GM12872 (cell line): ENCODE data around the gene USP21.

Source experiments
- TF ChIP-seq, protein P1 (sequence below): IDR thresholded peaks from 3 replicates; pipeline ENCODE4 v1.5.1; 2011; ENCODE audit warnings: low read depth, mild to moderate bottlenecking, low read length, moderate library complexity; ENCODE audit not compliant: insufficient read depth

The USP21 gene

DNA sequence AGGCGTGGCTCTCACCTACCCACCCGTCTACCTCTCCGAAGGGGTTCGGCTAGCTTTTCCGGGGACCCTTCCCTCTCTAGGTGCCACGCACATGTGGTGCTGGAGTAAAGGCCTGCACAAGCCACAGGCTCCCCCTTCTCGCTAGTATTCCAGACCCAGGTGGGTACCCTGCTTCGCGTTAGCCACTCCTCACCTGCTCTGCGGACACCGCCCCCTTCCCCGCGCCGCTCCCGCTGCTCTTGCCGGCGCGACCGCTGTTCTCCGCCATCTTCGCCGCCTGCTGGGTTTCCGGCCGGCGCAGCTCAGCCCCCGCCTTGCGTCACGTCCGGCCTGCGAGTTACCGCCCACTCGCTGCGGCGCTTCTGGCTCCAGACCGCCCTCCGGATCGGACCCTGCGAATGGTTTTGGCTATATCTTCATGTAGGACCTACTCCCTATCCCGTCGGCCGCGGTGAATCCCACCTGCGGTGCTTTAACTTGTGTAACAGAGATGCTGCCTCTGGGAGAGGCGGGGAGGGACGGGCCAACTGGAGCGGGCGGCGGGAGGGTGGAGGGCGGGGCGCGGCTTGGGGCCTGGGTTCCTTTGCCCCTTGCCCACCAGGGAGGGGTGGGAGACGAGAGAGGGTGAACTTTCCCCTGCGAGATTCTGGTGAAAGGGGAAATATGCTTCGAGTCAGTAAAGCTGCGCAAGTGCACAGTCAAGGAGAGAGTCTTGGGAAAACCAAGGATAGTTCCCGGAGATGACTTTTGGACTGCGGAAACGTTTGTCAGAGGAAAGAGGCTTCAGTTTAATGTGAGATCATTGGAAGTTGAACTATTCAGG, 41.3 kb upstream of the USP21 start, which contains the start of the genes NIT1 and PFDN2:
TSS of gene NIT1 (plus strand) at position 347 of the 823 bp plus-strand sequence. CDS start at position 419, 72 bp downstream.
TSS of gene PFDN2 (minus strand) at position 279 of the 823 bp plus-strand sequence. CDS start at position 268, 11 bp downstream.
- TF ChIP-seq, protein P1, sequence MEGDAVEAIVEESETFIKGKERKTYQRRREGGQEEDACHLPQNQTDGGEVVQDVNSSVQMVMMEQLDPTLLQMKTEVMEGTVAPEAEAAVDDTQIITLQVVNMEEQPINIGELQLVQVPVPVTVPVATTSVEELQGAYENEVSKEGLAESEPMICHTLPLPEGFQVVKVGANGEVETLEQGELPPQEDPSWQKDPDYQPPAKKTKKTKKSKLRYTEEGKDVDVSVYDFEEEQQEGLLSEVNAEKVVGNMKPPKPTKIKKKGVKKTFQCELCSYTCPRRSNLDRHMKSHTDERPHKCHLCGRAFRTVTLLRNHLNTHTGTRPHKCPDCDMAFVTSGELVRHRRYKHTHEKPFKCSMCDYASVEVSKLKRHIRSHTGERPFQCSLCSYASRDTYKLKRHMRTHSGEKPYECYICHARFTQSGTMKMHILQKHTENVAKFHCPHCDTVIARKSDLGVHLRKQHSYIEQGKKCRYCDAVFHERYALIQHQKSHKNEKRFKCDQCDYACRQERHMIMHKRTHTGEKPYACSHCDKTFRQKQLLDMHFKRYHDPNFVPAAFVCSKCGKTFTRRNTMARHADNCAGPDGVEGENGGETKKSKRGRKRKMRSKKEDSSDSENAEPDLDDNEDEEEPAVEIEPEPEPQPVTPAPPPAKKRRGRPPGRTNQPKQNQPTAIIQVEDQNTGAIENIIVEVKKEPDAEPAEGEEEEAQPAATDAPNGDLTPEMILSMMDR: no peak

DNA sequence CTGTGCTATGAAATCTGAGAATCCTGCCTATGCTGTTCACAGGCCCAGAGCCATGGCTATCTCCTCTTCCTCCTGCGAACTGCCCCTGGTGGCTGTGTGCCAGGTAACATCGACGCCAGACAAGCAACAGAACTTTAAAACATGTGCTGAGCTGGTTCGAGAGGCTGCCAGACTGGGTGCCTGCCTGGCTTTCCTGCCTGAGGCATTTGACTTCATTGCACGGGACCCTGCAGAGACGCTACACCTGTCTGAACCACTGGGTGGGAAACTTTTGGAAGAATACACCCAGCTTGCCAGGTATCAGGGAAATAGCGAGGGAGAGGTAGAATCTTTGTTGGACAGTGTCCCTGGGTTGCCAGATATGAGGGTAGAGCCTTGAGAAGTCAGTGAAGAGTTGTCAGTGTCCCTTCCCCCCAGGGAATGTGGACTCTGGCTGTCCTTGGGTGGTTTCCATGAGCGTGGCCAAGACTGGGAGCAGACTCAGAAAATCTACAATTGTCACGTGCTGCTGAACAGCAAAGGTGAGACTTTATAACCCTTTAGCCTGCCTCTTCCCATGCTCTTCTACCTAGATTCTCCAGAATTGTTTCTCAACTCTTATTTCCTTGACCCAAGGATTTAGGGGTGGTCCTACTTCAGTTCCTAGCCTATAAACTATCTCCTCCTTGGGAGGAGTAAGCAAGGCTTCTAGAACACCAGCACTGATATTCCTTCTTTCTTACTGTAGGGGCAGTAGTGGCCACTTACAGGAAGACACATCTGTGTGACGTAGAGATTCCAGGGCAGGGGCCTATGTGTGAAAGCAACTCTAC, 40.0 kb upstream of the USP21 start:
- TF ChIP-seq, protein P1: peak; percentile 53

DNA sequence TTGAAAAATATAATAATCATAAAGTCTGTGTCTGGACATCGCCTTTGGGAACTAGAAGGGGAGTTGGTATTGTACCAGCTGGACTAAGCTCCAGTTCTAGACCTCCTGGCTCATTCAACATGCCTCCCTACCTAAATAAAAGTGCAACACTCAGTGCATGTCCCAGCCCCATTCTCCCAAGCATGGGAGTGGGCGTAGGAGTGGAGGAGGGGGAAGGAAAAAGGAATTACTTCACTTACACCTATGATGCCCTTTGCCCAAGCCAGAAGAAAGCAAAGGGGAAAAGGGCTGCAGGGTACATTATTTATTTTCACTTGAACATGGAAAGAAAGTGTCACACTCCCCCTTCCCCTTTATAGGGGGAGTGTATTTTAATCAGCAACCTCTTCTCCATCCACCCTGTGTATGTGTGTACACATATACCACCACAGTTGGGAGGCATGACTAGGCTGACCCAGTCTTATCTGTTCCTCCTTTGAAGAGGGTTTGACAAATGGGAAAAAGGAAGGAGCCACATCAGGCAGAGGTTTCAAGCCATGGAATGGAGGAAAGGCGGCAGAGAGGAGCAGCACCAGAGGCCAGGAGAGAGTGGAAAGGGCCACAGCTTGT, 38.2 kb upstream of the USP21 start:
- TF ChIP-seq, protein P1: no peak

DNA sequence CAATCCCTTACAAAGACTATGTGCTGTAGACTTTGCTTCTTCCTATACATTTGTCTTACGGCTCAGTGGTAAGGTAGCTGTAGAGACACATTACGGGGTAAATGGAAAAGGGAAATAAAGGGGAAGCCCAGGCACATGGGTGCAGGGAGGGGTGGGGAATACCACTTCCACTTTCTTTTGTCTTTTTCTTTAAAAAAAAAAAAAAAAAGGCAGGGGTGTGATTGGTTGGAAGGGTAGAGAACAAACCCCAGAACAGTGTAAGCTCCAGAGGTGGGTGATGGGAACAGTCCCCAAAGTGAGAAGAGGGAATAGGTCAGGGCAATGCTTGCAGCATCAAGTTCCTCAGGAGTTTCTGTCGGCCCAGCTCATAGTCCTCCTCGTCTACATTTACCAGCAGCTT, 37.5 kb upstream of the USP21 start:
- TF ChIP-seq, protein P1: no peak

DNA sequence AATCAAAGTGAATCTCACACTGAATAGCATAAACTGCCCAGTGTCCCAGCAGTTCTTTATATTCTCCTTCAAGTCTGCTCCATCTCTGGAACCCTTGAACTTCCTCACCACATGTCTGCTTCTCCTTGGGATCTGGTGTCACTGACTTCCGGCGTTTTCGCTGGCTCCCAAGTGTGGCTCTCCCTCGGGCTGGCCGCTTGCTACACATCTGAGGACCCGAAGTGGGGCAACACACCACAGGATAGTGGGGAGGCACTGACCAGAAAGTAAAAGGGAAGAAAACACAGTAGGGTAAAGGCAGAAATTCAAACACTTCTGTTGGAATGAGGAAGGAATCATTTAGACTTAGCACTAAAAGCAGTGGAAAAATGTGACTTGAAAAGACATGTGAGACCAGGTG, 36.3 kb upstream of the USP21 start:
- TF ChIP-seq, protein P1: no peak

DNA sequence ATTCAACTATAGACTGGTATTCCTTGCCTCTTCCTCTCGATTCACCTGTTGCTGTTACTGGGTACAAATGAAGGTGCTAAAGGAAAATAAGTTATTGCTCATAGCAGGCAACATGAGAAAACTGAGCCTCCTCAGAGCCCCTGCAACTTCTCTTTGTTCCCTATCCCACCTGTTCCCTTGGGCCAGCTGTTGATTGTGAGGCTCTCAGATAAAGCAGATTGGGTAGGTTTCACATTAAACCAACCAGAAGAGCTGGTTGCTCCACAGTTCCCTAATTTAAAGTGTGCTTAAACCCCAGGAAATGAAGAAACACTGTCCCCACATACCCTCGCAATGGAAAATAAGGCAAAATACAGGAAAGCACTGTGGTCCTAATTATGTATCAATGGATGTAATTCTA, 31.7 kb upstream of the USP21 start:
- TF ChIP-seq, protein P1: no peak
